SH-SY5Y (cell line): ENCODE data around the gene FAM89B.

Source experiments
- GATA2 ChIP-seq: IDR thresholded peaks from 2 replicates; pipeline ENCODE4 v1.6.1; 2011; ENCODE audit warnings: mild to moderate bottlenecking, low read depth, low read length
- GATA3 ChIP-seq: IDR thresholded peaks from 2 replicates; pipeline ENCODE4 v1.6.1; 2011; ENCODE audit warnings: low read depth, mild to moderate bottlenecking, low read length, moderate library complexity

- no peak for TF ChIP-seq GATA3
- no peak for TF ChIP-seq GATA2
These were observed 16.1 kb downstream of the FAM89B start for GRCh38 chr11:65588199-65589054.
